DMS 273 treated with DMSO at 0.1 percent for 48 hours (cell line): ENCODE results near the gene ASGR2.
"Not testable (repeated sequence)": the region's sequence is repeated elsewhere in the genome, so short reads cannot be mapped to it uniquely, and the experiment has no call there.

Source experiments
- DNase-seq: peaks from one replicate; lab custom pipeline; 2025; lab: John Stamatoyannopoulos, UW

The ASGR2 gene

GRCh38 chr17:7124923-7125322, 10.3 kb upstream of the ASGR2 start:
- no peak for DNase-seq

- DNase-seq: no peak
Observed at GRCh38 chr17:7123844-7124243, 9.2 kb upstream of the ASGR2 start.

- no peak for DNase-seq
Observed at GRCh38 chr17:7122381-7122780, 7.8 kb upstream of the ASGR2 start.

- not testable (repeated sequence) for DNase-seq
Observed at GRCh38 chr17:7120635-7121034, 6.0 kb upstream of the ASGR2 start.

GRCh38 chr17:7120123-7120522, 5.5 kb upstream of the ASGR2 start:
- DNase-seq: no peak

GRCh38 chr17:7119314-7119713, 4.7 kb upstream of the ASGR2 start:
- no peak for DNase-seq

GRCh38 chr17:7114875-7115614, 423 bp upstream of the ASGR2 start:
- no peak for DNase-seq

GRCh38 chr17:7113273-7114071, 1.1 kb downstream of the ASGR2 start:
- DNase-seq: no peak

GRCh38 chr17:7112510-7113108, 2.0 kb downstream of the ASGR2 start:
- DNase-seq: no peak

GRCh38 chr17:7111784-7112509, 2.7 kb downstream of the ASGR2 start:
- DNase-seq: no peak

- DNase-seq: no peak
Observed at GRCh38 chr17:7110617-7111306, 3.9 kb downstream of the ASGR2 start.

- DNase-seq: no peak
Observed at GRCh38 chr17:7109461-7110322, 4.9 kb downstream of the ASGR2 start.

- DNase-seq: no peak
Observed at GRCh38 chr17:7108981-7109380, 5.6 kb downstream of the ASGR2 start.

- no peak for DNase-seq
Observed at GRCh38 chr17:7108560-7108925, 6.1 kb downstream of the ASGR2 start.

GRCh38 chr17:7107795-7108559, 6.6 kb downstream of the ASGR2 start:
- DNase-seq: no peak

GRCh38 chr17:7107012-7107754, 7.4 kb downstream of the ASGR2 start:
- DNase-seq: no peak

- no peak for DNase-seq
Observed at GRCh38 chr17:7102421-7102820, 12.2 kb downstream of the ASGR2 start.

GRCh38 chr17:7101531-7101930, 13.1 kb downstream of the ASGR2 start:
- no peak for DNase-seq

- not testable (repeated sequence) for DNase-seq
Observed at GRCh38 chr17:7100641-7101379, 13.8 kb downstream of the ASGR2 start.
